ENCODE results near the gene GZMA.

The GZMA gene

DNA sequence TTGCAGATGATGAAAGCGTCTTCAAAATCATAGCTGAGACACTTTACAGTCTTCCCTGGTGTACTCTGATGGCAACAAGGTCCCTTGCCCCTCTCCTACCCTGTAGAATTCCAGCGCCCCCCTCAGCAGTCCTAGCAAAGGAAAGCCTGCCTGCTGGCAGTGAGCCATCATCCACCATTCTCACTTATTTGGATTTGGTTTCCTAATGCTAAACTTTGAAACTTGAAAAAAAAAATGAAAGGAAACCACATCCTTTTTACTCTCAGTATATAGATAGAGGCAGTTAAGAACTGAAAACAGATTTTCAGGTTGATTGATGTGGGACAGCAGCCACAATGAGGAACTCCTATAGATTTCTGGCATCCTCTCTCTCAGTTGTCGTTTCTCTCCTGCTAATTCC is at the start of gene GZMA:
Gene GZMA (plus strand): TSS at position 299 of the 400 bp plus-strand sequence. CDS start 37 bp downstream, at position 336.
- no peak within 1 kb of the TSS for H3K4me3 ChIP-seq (replicated peaks in 1 of 2; ENCODE audit: low read depth in 2 of 2, low read length in 2 of 2)
- TF ChIP-seq, protein P1, sequence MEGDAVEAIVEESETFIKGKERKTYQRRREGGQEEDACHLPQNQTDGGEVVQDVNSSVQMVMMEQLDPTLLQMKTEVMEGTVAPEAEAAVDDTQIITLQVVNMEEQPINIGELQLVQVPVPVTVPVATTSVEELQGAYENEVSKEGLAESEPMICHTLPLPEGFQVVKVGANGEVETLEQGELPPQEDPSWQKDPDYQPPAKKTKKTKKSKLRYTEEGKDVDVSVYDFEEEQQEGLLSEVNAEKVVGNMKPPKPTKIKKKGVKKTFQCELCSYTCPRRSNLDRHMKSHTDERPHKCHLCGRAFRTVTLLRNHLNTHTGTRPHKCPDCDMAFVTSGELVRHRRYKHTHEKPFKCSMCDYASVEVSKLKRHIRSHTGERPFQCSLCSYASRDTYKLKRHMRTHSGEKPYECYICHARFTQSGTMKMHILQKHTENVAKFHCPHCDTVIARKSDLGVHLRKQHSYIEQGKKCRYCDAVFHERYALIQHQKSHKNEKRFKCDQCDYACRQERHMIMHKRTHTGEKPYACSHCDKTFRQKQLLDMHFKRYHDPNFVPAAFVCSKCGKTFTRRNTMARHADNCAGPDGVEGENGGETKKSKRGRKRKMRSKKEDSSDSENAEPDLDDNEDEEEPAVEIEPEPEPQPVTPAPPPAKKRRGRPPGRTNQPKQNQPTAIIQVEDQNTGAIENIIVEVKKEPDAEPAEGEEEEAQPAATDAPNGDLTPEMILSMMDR (IDR thresholded peaks at IDR 0.05; ENCODE audit: low read depth, low read length), result no peak
- no peak for DNase-seq (ENCODE audit: low read depth in 2 of 2)

DNA sequence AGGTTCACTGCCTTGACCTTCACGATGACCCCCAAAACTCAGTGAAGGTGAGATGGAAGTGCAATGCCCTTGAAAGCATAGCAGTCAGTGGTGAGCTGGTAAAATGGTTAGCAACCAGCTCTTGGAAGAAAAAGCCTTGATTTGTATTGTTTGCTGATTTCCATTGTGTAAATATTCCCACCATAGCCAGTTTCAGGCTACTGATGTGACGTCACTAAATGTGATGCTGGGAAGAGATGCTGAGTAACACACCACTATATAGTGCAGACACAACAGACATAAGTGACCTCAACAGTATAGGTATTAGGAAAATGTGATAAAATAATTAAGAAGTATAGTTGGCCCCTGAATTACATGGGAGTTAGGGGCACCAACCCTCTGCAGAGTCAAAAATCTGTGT is 47.3 kb upstream of the GZMA start:
- no peak for DNase-seq (ENCODE audit: low read depth in 2 of 2)
- H3K4me3 ChIP-seq (replicated peaks in 1 of 2; ENCODE audit: low read depth in 2 of 2, low read length in 2 of 2), result no peak overlapping the region
- TF ChIP-seq, protein P1 (IDR thresholded peaks at IDR 0.05; ENCODE audit: low read depth, low read length), result no peak

DNA sequence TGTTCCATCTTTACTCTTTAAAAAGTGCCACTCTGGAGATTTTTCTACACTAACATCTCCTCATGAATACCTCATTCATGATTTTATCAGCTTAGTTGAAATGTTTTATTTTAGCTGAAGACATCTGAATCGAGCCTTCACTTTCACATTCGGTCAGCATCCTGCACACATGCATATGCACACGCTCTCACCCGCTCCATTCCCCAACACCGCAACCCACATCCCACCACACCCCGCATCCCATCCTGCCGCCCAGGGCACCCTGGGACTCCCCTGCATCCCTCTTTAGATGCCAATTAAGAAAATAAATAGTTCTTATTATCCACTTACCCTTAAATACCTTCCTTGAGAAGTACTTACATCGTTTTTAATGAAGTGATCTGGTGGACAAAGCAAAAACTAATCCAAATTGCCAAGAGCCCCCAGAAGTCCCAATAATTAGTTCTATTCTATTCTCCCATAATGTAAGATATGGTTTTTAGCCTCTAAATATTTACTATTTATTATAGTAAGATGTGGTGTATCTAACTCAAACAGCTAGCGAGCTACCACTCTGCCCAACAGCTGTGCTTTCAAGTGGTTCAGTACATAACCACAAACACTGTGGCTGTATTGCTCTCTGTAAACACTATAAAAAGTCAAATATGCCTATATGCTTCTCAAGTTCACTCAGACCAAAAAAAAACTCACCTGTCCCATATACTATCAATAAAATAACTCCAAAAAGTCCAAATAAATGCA is 40.2 kb upstream of the GZMA start:
- DNase-seq (ENCODE audit: low read depth in 2 of 2), result no peak
- H3K4me3 ChIP-seq (replicated peaks in 1 of 2; ENCODE audit: low read depth in 2 of 2, low read length in 2 of 2), result no peak overlapping the region
- TF ChIP-seq, protein P1 (IDR thresholded peaks at IDR 0.05; ENCODE audit: low read depth, low read length), result no peak

DNA sequence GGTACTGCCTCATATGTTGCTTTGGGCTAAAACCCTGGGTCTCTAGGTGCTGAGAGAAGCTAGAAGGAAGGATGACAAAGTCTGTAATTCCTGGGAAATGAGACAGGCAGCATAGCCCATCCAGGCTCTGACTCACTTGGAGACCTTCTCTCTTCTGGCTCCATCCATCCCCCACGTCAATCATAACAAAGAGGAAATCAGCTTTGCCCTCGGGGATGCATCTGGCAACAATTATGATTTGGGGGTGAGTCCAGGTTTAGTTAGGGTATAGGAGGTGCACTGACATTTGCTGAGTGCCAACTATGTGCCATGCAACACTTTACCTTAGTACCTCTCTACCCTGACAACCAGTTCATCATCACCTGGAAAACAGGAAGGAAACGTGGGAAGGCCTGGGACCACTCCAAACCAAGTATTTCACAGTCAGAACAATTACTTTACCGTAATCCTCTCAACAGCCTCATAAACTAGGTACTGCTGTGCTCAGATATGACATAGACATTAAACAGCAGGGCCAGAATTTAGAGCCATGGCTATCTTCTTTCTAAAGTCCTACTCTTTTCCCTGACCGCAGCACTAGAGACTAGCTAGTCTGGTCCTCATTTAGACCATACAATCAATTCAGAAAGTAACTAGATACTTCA is 39.1 kb upstream of the GZMA start:
- no peak overlapping the region for H3K4me3 ChIP-seq (replicated peaks in 1 of 2; ENCODE audit: low read depth in 2 of 2, low read length in 2 of 2)
- TF ChIP-seq, protein P1 (IDR thresholded peaks at IDR 0.05; ENCODE audit: low read depth, low read length), result no peak
- DNase-seq (ENCODE audit: low read depth in 2 of 2), result peak in 1 of 2 donors; percentile 38

DNA sequence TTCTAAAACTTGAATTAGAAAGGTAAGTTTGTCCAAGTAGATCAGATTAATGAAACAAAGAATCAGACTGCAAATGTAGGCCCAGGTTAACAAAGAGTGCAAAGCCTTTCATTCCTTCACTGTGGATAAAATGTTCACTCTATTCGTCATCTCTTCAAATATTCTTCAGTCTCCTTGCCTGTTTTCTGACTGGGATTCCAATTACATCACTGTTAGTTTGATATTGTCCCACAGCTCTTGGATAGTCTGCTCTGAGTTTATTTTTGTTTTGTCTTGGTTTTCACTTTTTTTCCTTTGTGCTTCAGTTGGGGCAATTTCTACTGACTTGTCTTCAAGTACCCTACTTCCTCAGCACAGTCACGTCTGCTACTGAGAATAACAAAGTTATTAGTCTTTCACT is 38.5 kb upstream of the GZMA start:
- TF ChIP-seq, protein P1 (IDR thresholded peaks at IDR 0.05; ENCODE audit: low read depth, low read length), result no peak
- peak in 1 of 2 donors; percentile 43 for DNase-seq (ENCODE audit: low read depth in 2 of 2)
- no peak overlapping the region for H3K4me3 ChIP-seq (replicated peaks in 1 of 2; ENCODE audit: low read depth in 2 of 2, low read length in 2 of 2)

DNA sequence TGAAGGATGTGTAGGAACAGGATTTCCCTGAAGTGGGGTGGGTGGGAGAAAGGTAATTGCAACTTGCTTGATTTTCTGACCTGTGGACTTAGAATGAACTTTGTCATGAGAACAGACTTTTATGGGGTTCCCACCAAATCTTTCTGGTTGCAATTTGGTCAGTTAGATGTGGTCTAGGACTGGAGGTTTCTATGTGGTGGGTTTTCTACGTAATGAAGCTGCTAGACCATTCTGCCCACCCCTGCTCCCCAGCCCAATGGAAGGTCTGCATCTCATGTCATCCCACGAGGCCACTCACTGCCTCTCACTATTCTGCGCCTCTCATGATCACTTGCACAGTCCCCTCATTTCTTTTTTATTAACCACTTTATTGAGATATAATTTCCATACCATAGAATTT is 37.9 kb upstream of the GZMA start:
- H3K4me3 ChIP-seq (replicated peaks in 1 of 2; ENCODE audit: low read depth in 2 of 2, low read length in 2 of 2), result no peak overlapping the region
- DNase-seq (ENCODE audit: low read depth in 2 of 2), result no peak
- TF ChIP-seq, protein P1 (IDR thresholded peaks at IDR 0.05; ENCODE audit: low read depth, low read length), result no peak
